BJ (cell line): ENCODE data around the gene HINT3. TPM values are rescaled to one million over a fixed set of nuclear protein-coding genes. Genes with fewer than 3 reads are reported as not detected.
"Not testable (repeated sequence)": the region's sequence is repeated elsewhere in the genome, so short reads cannot be mapped to it uniquely, and the experiment has no call there.

Source experiments
- CTCF ChIA-PET: fragments of 350-600 bp; formaldehyde crosslinking; extraction: SDS; loops from one replicate; lab custom pipeline; 2021; ENCODE audit warnings: antibody characterized with exemption, inconsistent platforms; lab: Yijun Ruan, JAX
- POLR2A ChIA-PET: fragments of 300-600 bp; sonication (Branson Sonifier 250); formaldehyde crosslinking; extraction: SDS; loops from one replicate; lab custom pipeline; 2021; ENCODE audit warnings: antibody characterized with exemption; lab: Charles Lee
- DNase-seq: peaks from one replicate; pipeline ENCODE4 v3.0.0-alpha.2; 2011; ENCODE audit warnings: low read depth
- H3K27me3 ChIP-seq: 2 replicates; pipeline ENCODE4 v1.6.0; 2011; ENCODE audit warnings: low read length; ENCODE audit not compliant: control insufficient read depth, insufficient read depth
- H3K36me3 ChIP-seq: 2 replicates; pipeline ENCODE4 v1.5.1; 2011; ENCODE audit warnings: low read length; ENCODE audit not compliant: control insufficient read depth, insufficient read depth
- H3K4me3 ChIP-seq: 2 replicates; pipeline ENCODE4 v1.5.1; 2011; ENCODE audit warnings: low read depth, mild to moderate bottlenecking, control low read depth, low read length
- CTCF ChIP-seq: IDR thresholded peaks from 2 replicates; pipeline ENCODE4 v1.5.1; 2011; ENCODE audit warnings: low read depth, mild to moderate bottlenecking, control low read depth, inconsistent platforms, low read length, moderate library complexity; ENCODE audit not compliant: insufficient read depth
- polyA plus RNA-seq: library from polyadenylated mRNA; depleted of rRNA; stranded (reverse); fragments of >200 nt; gene quantifications from 2 replicates; pipeline ENCODE4 v1.2.3, GENCODE V29; 2011

The HINT3 gene
- polyA plus RNA-seq, 1 experiment, result 1.3 TPM

GRCh38 chr6:125930765-125931418 lies 25.7 kb upstream of the HINT3 start:
- no peak for DNase-seq
- POLR2A ChIA-PET, result no interaction called here
- CTCF ChIA-PET, result interaction anchor here (0.6 kb wide), 1 partner anchor 87 kb away, joined by 3 read pairs; no protein-coding TSS in a partner anchor
- Histone ChIP-seq H3K27me3 (no peaks in the 10 kb centered on the region), H3K36me3 (peaks cover 1% of the 10 kb centered on the region; the same call in 1 of the 2 replicates), H3K4me3 (no peak overlapping the region)
- no peak for TF ChIP-seq CTCF

- H3K4me3 ChIP-seq, result no peak overlapping the region
Observed at GRCh38 chr6:125931733-125932450, 24.7 kb upstream of the HINT3 start.

GRCh38 chr6:125932451-125932795 lies 24.1 kb upstream of the HINT3 start:
- ChIA-PET CTCF (interaction anchor here (1.0 to 1.7 kb wide), 3 partner anchors 9 to 44 kb away, joined by 3 to 4 read pairs (median 4); no protein-coding TSS in a partner anchor), POLR2A (interaction anchor here (0.5 kb wide), 1 partner anchor 795 kb away, joined by 5 read pairs; no protein-coding TSS in a partner anchor)
- Histone ChIP-seq H3K4me3 (no peak overlapping the region), H3K36me3 (peaks cover 1% of the 10 kb centered on the region; the same call in 1 of the 2 replicates), H3K27me3 (no peaks in the 10 kb centered on the region)
- TF ChIP-seq CTCF, result no peak
- no peak for DNase-seq

More at GRCh38 chr6:125931733-125932450, 24.7 kb upstream of the HINT3 start:
- POLR2A ChIA-PET, result no interaction called here
- DNase-seq, result no peak
- CTCF ChIA-PET, result interaction anchor here (1.0 to 1.1 kb wide), 2 partner anchors 9 to 43 kb away, joined by 3 to 4 read pairs; no protein-coding TSS in a partner anchor
- no peak for TF ChIP-seq CTCF
- Histone ChIP-seq H3K36me3 (peaks cover 1% of the 10 kb centered on the region; the same call in 1 of the 2 replicates), H3K27me3 (no peaks in the 10 kb centered on the region)

GRCh38 chr6:125935520-125935919 lies 21.1 kb upstream of the HINT3 start:
- H3K27me3 ChIP-seq, H3K4me3 ChIP-seq, H3K36me3 ChIP-seq, POLR2A ChIA-PET, DNase-seq: not testable (repeated sequence)
- CTCF ChIA-PET, result interaction anchor here (1.2 kb wide), 1 partner anchor 9 kb away, joined by 3 read pairs; no protein-coding TSS in a partner anchor

- Histone ChIP-seq H3K4me3 (no peak overlapping the region), H3K27me3 (no peaks in the 10 kb centered on the region), H3K36me3 (no peaks in the 10 kb centered on the region)
- CTCF ChIA-PET, result interaction anchor here (1.2 to 2.1 kb wide), 2 partner anchors 16 to 22 kb away, joined by 4 to 5 read pairs; no protein-coding TSS in a partner anchor
- no peak for DNase-seq
- no peak for TF ChIP-seq CTCF
- POLR2A ChIA-PET, result no interaction called here
Observed at GRCh38 chr6:125939026-125939425, 17.5 kb upstream of the HINT3 start.
